ENCODE measurements around the gene GPRASP2.

DNA sequence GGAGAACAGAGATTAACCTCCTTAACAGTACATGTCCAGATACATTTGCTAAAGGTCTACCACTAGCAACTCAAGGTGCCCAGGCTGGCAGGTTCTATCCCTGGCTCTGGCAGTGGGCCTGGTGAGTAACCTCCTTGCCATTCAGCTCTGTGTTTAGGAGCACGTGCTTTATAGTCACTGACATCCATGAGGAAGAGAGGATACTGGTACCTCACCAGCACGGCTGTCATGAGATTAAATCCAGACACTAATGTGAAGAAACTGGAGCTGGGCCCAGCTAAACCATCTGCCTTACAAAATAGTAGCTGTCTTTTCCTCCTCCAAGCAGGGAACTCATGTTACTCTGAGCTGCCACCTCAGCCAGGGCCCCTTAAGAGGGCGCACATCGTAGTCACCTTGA is 53.6 kb downstream of the GPRASP2 start:
- TF ChIP-seq, protein P1, sequence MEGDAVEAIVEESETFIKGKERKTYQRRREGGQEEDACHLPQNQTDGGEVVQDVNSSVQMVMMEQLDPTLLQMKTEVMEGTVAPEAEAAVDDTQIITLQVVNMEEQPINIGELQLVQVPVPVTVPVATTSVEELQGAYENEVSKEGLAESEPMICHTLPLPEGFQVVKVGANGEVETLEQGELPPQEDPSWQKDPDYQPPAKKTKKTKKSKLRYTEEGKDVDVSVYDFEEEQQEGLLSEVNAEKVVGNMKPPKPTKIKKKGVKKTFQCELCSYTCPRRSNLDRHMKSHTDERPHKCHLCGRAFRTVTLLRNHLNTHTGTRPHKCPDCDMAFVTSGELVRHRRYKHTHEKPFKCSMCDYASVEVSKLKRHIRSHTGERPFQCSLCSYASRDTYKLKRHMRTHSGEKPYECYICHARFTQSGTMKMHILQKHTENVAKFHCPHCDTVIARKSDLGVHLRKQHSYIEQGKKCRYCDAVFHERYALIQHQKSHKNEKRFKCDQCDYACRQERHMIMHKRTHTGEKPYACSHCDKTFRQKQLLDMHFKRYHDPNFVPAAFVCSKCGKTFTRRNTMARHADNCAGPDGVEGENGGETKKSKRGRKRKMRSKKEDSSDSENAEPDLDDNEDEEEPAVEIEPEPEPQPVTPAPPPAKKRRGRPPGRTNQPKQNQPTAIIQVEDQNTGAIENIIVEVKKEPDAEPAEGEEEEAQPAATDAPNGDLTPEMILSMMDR (IDR thresholded peaks at IDR 0.05; ENCODE audit: low read depth, low read length, poor library complexity, severe bottlenecking), result no peak
- no peak for TF ChIP-seq EZH2phosphoT487 (IDR thresholded peaks at IDR 0.05; ENCODE audit: borderline replicate concordance, low read length)
